ENCODE measurements around the gene ALKBH7. TPM values are rescaled to one million over a fixed set of nuclear protein-coding genes. Genes with fewer than 3 reads are reported as not detected.

The ALKBH7 gene
- total and polyA plus RNA-seq, 2 experiments from 2014 or later, result 75.4 to 76.1 TPM

DNA sequence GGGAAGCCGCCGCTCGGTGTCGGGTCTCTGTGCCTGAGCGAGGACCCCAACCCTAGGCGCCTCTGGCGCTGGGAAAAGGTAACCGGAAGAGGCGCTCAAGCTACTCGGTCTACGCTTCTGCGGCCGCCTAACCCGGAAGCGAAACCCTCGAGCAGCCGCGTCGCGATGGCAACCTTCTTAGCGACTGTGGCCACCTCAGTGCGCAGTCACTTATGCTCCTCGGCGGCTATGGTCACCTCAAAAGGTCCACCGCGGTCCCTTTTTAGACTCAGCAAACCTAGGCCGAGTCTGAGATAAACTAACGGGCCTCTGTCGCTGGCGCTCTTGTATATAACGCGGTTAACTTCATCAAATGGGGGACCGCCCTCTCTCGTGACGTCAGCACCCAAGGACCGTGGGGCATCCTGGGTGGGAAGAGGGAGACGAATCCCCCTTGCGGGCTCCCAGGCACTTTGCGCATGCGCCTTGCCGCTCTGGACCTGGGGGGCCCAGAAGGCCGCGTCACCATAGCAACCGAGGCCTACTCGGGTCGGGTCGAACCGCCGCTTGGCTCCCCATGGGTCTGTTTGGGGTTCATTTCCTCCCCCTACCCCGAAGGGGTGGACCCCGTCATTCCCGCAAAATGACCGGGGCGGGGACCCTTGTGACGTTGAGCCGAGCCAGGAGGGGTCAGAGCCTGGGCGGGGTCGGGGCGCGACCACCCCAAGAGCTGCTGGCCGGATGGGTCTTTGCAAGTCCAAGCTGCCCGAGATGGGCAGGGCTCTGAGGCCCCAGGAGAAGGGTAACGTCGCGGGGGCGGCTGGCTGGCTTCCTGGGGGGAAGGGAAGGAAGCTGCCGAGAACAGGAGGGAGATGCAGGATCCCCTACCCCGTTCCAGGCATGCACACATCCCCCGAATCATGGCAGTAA is 20.7 kb downstream of the ALKBH7 start, which contains the start of gene GTF2F1:
TSS of gene GTF2F1 (minus strand) at position 91 of the 909 bp plus-strand sequence. CDS start 169 bp downstream, outside the sequence.
- Mint-ChIP-seq H3K27ac (peak within 1 kb of the TSS; percentile 99), H3K4me1 (peaks cover 18% of the 10 kb centered on the region), H3K36me3 (ENCODE audit: low read depth) (peaks cover 18% of the 10 kb centered on the region), H3K9me3 (no peaks in the 10 kb centered on the region; the same call in 2 of the 3 replicates), H3K27me3 (ENCODE audit: insufficient read depth, low read depth, poor library complexity) (peaks cover 12% of the 10 kb centered on the region), H3K4me3 (peak within 1 kb of the TSS; percentile 97)
- H4K20me1 ChIP-seq (replicated peaks; ENCODE audit: insufficient read depth), result no peaks in the 10 kb centered on the region; the same call in 1 of the 2 replicates
- peaks cover 20% of the 10 kb centered on the region for H3K79me2 ChIP-seq (replicated peaks; ENCODE audit: insufficient read depth)
- DNase-seq (ENCODE audit: low spot score) (peak; percentile 97), ATAC-seq (peak; percentile 85)
- TF ChIP-seq, protein P1, sequence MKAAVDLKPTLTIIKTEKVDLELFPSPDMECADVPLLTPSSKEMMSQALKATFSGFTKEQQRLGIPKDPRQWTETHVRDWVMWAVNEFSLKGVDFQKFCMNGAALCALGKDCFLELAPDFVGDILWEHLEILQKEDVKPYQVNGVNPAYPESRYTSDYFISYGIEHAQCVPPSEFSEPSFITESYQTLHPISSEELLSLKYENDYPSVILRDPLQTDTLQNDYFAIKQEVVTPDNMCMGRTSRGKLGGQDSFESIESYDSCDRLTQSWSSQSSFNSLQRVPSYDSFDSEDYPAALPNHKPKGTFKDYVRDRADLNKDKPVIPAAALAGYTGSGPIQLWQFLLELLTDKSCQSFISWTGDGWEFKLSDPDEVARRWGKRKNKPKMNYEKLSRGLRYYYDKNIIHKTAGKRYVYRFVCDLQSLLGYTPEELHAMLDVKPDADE (IDR thresholded peaks at IDR 0.05), result peak; percentile 73
- TF ChIP-seq ZNF462 (CRISPR knock-in tag; IDR thresholded peaks at IDR 0.05) (no peak), JUNB (IDR thresholded peaks at IDR 0.05; ENCODE audit: unreplicated experiment) (no peak), ZNF114 (CRISPR knock-in tag; IDR thresholded peaks at IDR 0.05) (no peak), POLR2AphosphoS5 (IDR thresholded peaks at IDR 0.05; ENCODE audit: low read depth) (peak; percentile 56), CREB1 (CRISPR knock-in tag; IDR thresholded peaks at IDR 0.05; ENCODE audit: low read depth) (peak; percentile 96)
- H2AFZ ChIP-seq, result peak within 1 kb of the TSS; percentile 86
- peak within 1 kb of the TSS; percentile 99 for H3K4me2 ChIP-seq
- peaks cover 6% of the 10 kb centered on the region; the same call in 1 of the 2 replicates for H3F3A ChIP-seq (replicated peaks; ENCODE audit: low read depth)
- H3K36me3 ChIP-seq (ENCODE audit: insufficient read depth), result peaks cover 6% of the 10 kb centered on the region; the same call in 1 of the 2 replicates
- H3K27me3 ChIP-seq (ENCODE audit: insufficient read depth), result no peaks in the 10 kb centered on the region
- H3K27ac ChIP-seq (ENCODE audit: low read depth), result peak within 1 kb of the TSS; percentile 95
- no peaks in the 10 kb centered on the region for H3K9me2 ChIP-seq (ENCODE audit: insufficient read depth)
- H3K4me1 ChIP-seq (ENCODE audit: insufficient read depth), result peaks cover 7% of the 10 kb centered on the region; the same call in 1 of the 2 replicates
- H3K4me3 ChIP-seq, result peak within 1 kb of the TSS; percentile 99
